Mucosa of rectum (tissue), 2 donors: ENCODE measurements around the gene ARMC3.

Experiments
- H3K27ac ChIP-seq, 2 donors: one replicate each; pipeline ENCODE4 v1.7.0; 2013; ENCODE audit warnings: inconsistent platforms in 2 of 2, low read depth in 2 of 2, low read length in 2 of 2
- H3K27me3 ChIP-seq, 2 donors: one replicate each; pipeline ENCODE4 v1.7.0; 2013; ENCODE audit warnings: low read length in 2 of 2; ENCODE audit not compliant: control insufficient read depth in 2 of 2, insufficient read depth in 2 of 2
- H3K36me3 ChIP-seq, 2 donors: one replicate each; pipeline ENCODE4 v1.7.0; 2013; ENCODE audit warnings: low read length in 2 of 2; ENCODE audit not compliant: control insufficient read depth in 2 of 2, insufficient read depth in 2 of 2
- H3K4me1 ChIP-seq, 2 donors: one replicate each; pipeline ENCODE4 v1.7.0; 2013; ENCODE audit warnings: low read length in 2 of 2, mild to moderate bottlenecking in 1 of 2; ENCODE audit not compliant: control insufficient read depth in 2 of 2, insufficient read depth in 2 of 2
- H3K4me3 ChIP-seq, 2 donors: one replicate each; pipeline ENCODE4 v1.7.0; 2013; ENCODE audit warnings: low read length in 2 of 2
- H3K9ac ChIP-seq, 2 donors: one replicate each; pipeline ENCODE4 v1.7.0; 2013; ENCODE audit warnings: low read length in 2 of 2, low read depth in 1 of 2, mild to moderate bottlenecking in 1 of 2
- H3K9me3 ChIP-seq, 2 donors: one replicate each; pipeline ENCODE4 v1.7.0; 2013; ENCODE audit warnings: low read length in 2 of 2; ENCODE audit not compliant: control insufficient read depth in 2 of 2
- donor health status: healthy.
- donor health status: Normal muscosa, but diverticular disease.

ARMC3 gene

GRCh38 chr10:22988581-22989360, 60.9 kb downstream of the ARMC3 start:
- Histone ChIP-seq H3K4me3 (no peak overlapping the region), H3K9me3 (no peaks in the 10 kb centered on the region), H3K4me1 (no peaks in the 10 kb centered on the region), H3K9ac (no peak overlapping the region), H3K27me3 (peaks cover 0 to 6% of the 10 kb centered on the region in 2 donors), H3K27ac (no peak overlapping the region), H3K36me3 (no peaks in the 10 kb centered on the region)

- Histone ChIP-seq H3K27me3 (peaks cover 0 to 6% of the 10 kb centered on the region in 2 donors), H3K4me1 (no peaks in the 10 kb centered on the region), H3K36me3 (no peaks in the 10 kb centered on the region), H3K27ac (no peak overlapping the region), H3K9me3 (no peaks in the 10 kb centered on the region), H3K4me3 (no peak overlapping the region), H3K9ac (no peak overlapping the region)
These were observed 62.6 kb downstream of the ARMC3 start for GRCh38 chr10:22990443-22990842.

- H3K4me3 ChIP-seq, result no peak overlapping the region
- no peaks in the 10 kb centered on the region for H3K36me3 ChIP-seq
- no peak overlapping the region for H3K9ac ChIP-seq
- peaks cover 0 to 6% of the 10 kb centered on the region in 2 donors for H3K27me3 ChIP-seq
- H3K27ac ChIP-seq, result no peak overlapping the region
- no peaks in the 10 kb centered on the region for H3K4me1 ChIP-seq
- no peaks in the 10 kb centered on the region for H3K9me3 ChIP-seq
These were observed 64.2 kb downstream of the ARMC3 start for GRCh38 chr10:22992075-22992474.

- Histone ChIP-seq H3K27me3 (peaks cover 0 to 6% of the 10 kb centered on the region in 2 donors), H3K36me3 (no peaks in the 10 kb centered on the region), H3K4me3 (no peak overlapping the region), H3K27ac (no peak overlapping the region), H3K4me1 (no peaks in the 10 kb centered on the region), H3K9ac (no peak overlapping the region), H3K9me3 (no peaks in the 10 kb centered on the region)
These were observed 64.8 kb downstream of the ARMC3 start for GRCh38 chr10:22992621-22993020.

GRCh38 chr10:22993314-22993713, 65.5 kb downstream of the ARMC3 start:
- H3K9ac ChIP-seq, result no peak overlapping the region
- no peaks in the 10 kb centered on the region for H3K4me1 ChIP-seq
- H3K9me3 ChIP-seq, result no peaks in the 10 kb centered on the region
- no peak overlapping the region for H3K27ac ChIP-seq
- H3K36me3 ChIP-seq, result no peaks in the 10 kb centered on the region
- H3K4me3 ChIP-seq, result no peak overlapping the region
- peaks cover 0 to 6% of the 10 kb centered on the region in 2 donors for H3K27me3 ChIP-seq

GRCh38 chr10:22997096-22997495, 69.2 kb downstream of the ARMC3 start:
- H3K9me3 ChIP-seq, result no peaks in the 10 kb centered on the region
- H3K36me3 ChIP-seq, result no peaks in the 10 kb centered on the region
- no peaks in the 10 kb centered on the region for H3K4me1 ChIP-seq
- H3K9ac ChIP-seq, result no peak overlapping the region
- no peak overlapping the region for H3K4me3 ChIP-seq
- H3K27ac ChIP-seq, result no peak overlapping the region
- peaks cover 0 to 6% of the 10 kb centered on the region in 2 donors for H3K27me3 ChIP-seq

- H3K4me1 ChIP-seq, result no peaks in the 10 kb centered on the region
- H3K36me3 ChIP-seq, result no peaks in the 10 kb centered on the region
- H3K27ac ChIP-seq, result no peak overlapping the region
- H3K4me3 ChIP-seq, result no peak overlapping the region
- H3K9ac ChIP-seq, result no peak overlapping the region
- H3K27me3 ChIP-seq, result no peaks in the 10 kb centered on the region
- no peaks in the 10 kb centered on the region for H3K9me3 ChIP-seq
These were observed 70.2 kb downstream of the ARMC3 start for GRCh38 chr10:22998091-22998490.

- no peaks in the 10 kb centered on the region for H3K27me3 ChIP-seq
- no peak overlapping the region for H3K4me3 ChIP-seq
- H3K9me3 ChIP-seq, result no peaks in the 10 kb centered on the region
- H3K9ac ChIP-seq, result no peak overlapping the region
- no peaks in the 10 kb centered on the region for H3K36me3 ChIP-seq
- H3K27ac ChIP-seq, result no peak overlapping the region
- no peaks in the 10 kb centered on the region for H3K4me1 ChIP-seq
These were observed 72.1 kb downstream of the ARMC3 start for GRCh38 chr10:22999942-23000341.

GRCh38 chr10:23001901-23002516, 74.2 kb downstream of the ARMC3 start:
- Histone ChIP-seq H3K4me3 (no peak overlapping the region), H3K27ac (no peak overlapping the region), H3K36me3 (no peaks in the 10 kb centered on the region), H3K9me3 (no peaks in the 10 kb centered on the region), H3K27me3 (no peaks in the 10 kb centered on the region), H3K9ac (no peak overlapping the region), H3K4me1 (no peaks in the 10 kb centered on the region)

GRCh38 chr10:23005150-23005549, 77.3 kb downstream of the ARMC3 start:
- H3K27me3 ChIP-seq, result no peaks in the 10 kb centered on the region
- no peaks in the 10 kb centered on the region for H3K9me3 ChIP-seq
- no peak overlapping the region for H3K4me3 ChIP-seq
- H3K9ac ChIP-seq, result no peak overlapping the region
- H3K36me3 ChIP-seq, result no peaks in the 10 kb centered on the region
- no peak overlapping the region for H3K27ac ChIP-seq
- H3K4me1 ChIP-seq, result no peaks in the 10 kb centered on the region
